MM.1S (cell line): Measurements from ENCODE around the gene TNXB.

ENCODE experiments used
- EZH2 ChIP-seq: fragments of 300-600 bp; sonication (generic); optimal IDR thresholded peaks from 2 replicates; pipeline ENCODE3; 2017; ENCODE audit warnings: low read depth, mild to moderate bottlenecking, antibody characterized with exemption, low read length, mixed read lengths
- TF ChIP-seq, protein P1 (sequence below): fragments of 300-600 bp; sonication (generic); IDR thresholded peaks from 2 replicates; pipeline ENCODE4 v1.5.1; 2016; ENCODE audit warnings: antibody characterized with exemption, low read length, mixed read lengths

GRCh38 chr6:32076321-32076809 is 32.8 kb downstream of the TNXB start:
- TF ChIP-seq, protein P1, sequence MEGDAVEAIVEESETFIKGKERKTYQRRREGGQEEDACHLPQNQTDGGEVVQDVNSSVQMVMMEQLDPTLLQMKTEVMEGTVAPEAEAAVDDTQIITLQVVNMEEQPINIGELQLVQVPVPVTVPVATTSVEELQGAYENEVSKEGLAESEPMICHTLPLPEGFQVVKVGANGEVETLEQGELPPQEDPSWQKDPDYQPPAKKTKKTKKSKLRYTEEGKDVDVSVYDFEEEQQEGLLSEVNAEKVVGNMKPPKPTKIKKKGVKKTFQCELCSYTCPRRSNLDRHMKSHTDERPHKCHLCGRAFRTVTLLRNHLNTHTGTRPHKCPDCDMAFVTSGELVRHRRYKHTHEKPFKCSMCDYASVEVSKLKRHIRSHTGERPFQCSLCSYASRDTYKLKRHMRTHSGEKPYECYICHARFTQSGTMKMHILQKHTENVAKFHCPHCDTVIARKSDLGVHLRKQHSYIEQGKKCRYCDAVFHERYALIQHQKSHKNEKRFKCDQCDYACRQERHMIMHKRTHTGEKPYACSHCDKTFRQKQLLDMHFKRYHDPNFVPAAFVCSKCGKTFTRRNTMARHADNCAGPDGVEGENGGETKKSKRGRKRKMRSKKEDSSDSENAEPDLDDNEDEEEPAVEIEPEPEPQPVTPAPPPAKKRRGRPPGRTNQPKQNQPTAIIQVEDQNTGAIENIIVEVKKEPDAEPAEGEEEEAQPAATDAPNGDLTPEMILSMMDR = no peak
- no peak for TF ChIP-seq EZH2
